ENCODE results near the gene PRX. TPM values are rescaled to one million over a fixed set of nuclear protein-coding genes. Genes with fewer than 3 reads are reported as not detected.

The PRX gene
- total and polyA plus RNA-seq, 3 donors from 2014 or later: 3.6 to 5.1 (median 4.9) TPM

DNA sequence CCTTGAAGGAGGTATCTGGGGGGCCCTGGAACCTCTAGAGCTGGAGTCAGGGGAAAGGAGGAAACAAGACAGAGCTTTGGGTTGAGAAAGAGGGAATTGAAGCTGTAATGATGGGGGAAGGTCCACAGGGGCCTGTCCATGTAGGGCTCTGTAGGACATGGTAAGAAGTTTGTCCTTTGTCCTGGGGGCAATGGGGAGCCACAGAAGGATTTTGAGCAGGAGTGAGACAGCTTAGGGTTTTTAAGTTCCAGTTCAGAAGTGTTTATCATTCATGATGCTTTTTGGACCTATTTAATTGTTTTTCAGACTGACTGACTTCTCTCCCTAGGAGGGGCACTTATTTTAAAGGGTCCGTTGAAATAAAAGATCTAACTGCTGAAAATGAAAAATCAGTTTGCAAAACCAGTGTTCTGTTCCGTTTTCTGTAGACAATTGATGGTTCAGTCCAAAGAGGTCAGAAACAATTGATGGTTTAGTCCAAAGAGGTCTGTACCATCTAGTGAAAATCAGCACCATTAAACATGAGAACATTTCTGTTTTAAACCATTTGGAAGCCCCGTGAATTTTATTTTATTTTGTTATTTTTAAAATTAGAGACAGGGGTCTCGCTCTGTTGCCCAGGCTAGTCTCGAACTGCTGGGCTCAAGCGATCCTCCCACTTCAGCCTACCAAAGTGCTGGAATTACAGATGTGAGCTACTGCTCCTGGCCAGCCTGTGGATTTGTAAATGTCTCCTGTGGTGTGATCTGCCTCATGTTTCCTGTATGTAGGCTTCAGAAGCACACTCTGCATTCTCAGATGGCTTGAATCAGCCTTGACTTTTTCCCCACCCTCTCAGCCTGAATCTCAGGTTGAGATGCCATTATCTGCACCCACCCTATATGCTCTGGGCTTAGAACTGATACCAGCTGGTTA lies 56.2 kb downstream of the PRX start:
- intact Hi-C loops (cut with DNase I; ENCODE audit: low total_unique reads): no loop called here
- no peak for TF ChIP-seq POLR2A (IDR thresholded peaks at IDR 0.05)
- TF ChIP-seq, protein P1, sequence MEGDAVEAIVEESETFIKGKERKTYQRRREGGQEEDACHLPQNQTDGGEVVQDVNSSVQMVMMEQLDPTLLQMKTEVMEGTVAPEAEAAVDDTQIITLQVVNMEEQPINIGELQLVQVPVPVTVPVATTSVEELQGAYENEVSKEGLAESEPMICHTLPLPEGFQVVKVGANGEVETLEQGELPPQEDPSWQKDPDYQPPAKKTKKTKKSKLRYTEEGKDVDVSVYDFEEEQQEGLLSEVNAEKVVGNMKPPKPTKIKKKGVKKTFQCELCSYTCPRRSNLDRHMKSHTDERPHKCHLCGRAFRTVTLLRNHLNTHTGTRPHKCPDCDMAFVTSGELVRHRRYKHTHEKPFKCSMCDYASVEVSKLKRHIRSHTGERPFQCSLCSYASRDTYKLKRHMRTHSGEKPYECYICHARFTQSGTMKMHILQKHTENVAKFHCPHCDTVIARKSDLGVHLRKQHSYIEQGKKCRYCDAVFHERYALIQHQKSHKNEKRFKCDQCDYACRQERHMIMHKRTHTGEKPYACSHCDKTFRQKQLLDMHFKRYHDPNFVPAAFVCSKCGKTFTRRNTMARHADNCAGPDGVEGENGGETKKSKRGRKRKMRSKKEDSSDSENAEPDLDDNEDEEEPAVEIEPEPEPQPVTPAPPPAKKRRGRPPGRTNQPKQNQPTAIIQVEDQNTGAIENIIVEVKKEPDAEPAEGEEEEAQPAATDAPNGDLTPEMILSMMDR (IDR thresholded peaks at IDR 0.05): no peak
- no peaks in the 10 kb centered on the region for H3K4me1 ChIP-seq
- H3K36me3 ChIP-seq (ENCODE audit: low read depth, missing control alignments): no peaks in the 10 kb centered on the region
- 86 to 90% methylated on average over 6 of the region's 6 CpGs for WGBS, 2 donors
- no peaks in the 10 kb centered on the region for H3K9me3 ChIP-seq
- no peaks in the 10 kb centered on the region for H3K27me3 ChIP-seq
- no peak overlapping the region for H3K4me3 ChIP-seq
- no peak for DNase-seq
- H3K27ac ChIP-seq: no peak overlapping the region

GRCh38 chr19:40355975-40356680 lies 57.0 kb downstream of the PRX start:
- H3K27me3 ChIP-seq: no peaks in the 10 kb centered on the region
- H3K4me3 ChIP-seq: no peak overlapping the region
- no peak for DNase-seq
- H3K4me1 ChIP-seq: no peaks in the 10 kb centered on the region
- no peaks in the 10 kb centered on the region for H3K36me3 ChIP-seq (ENCODE audit: low read depth, missing control alignments)
- no peak overlapping the region for H3K27ac ChIP-seq
- no peak for TF ChIP-seq POLR2A (IDR thresholded peaks at IDR 0.05)
- 78 to 86% methylated on average over 9 of the region's 9 CpGs for WGBS, 2 donors
- no peaks in the 10 kb centered on the region for H3K9me3 ChIP-seq
- intact Hi-C loops (cut with DNase I; ENCODE audit: low total_unique reads): no loop called here

DNA sequence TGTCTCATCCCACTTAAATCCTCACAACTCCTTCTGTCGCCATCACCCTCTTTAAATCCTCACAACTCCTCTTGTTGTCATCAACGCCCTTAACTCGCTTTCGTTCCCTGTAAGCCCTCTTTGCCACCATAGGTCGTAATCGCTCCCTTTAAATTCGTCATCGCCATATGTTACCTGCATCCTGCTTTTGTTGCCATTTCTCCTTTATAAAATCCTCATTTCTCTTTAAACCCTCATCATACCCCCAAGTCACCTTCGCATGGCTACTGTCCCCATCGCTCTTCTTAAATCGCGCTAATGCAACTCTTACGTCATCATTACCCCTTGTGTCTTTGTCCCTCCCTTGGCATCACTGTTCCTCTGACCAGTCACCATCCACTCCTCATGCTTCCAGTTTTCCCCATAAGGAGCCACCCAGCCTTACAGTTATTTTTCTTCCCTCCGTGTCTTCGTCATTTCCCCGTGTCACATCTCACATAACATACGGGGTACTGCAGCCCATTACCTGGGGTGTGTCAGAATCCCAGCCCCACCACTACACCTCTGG lies 64.1 kb downstream of the PRX start:
- H3K9me3 ChIP-seq: no peaks in the 10 kb centered on the region
- H3K27ac ChIP-seq: peak overlapping the region; percentile 10 to 81
- H3K27me3 ChIP-seq: no peaks in the 10 kb centered on the region
- intact Hi-C loops (cut with DNase I; ENCODE audit: low total_unique reads): no loop called here
- 10 to 12% methylated on average over 17 of the region's 17 CpGs for WGBS, 2 donors
- peaks cover 6% of the 10 kb centered on the region for H3K4me1 ChIP-seq
- no peaks in the 10 kb centered on the region for H3K36me3 ChIP-seq (ENCODE audit: low read depth, missing control alignments)
- TF ChIP-seq POLR2A (IDR thresholded peaks at IDR 0.05): no peak
- TF ChIP-seq, protein P1 (IDR thresholded peaks at IDR 0.05): no peak
- no peak for DNase-seq
- H3K4me3 ChIP-seq: peak overlapping the region; percentile 74 to 76

GRCh38 chr19:40348125-40348913 lies 64.9 kb downstream of the PRX start, which contains the start of the genes C19orf47 and PLD3:
Gene C19orf47, minus strand, starts transcription at chr19:40348397. Its CDS starts 6,540 bp downstream, at chr19:40341857.
Gene PLD3, plus strand, starts transcription at chr19:40348695. Its CDS starts 17,789 bp downstream, at chr19:40366484.
- H3K27ac ChIP-seq: peak within 1 kb of the TSS; percentile 61 to 81
- no peaks in the 10 kb centered on the region for H3K27me3 ChIP-seq
- no peaks in the 10 kb centered on the region for H3K9me3 ChIP-seq
- DNase-seq: peak; percentile 100
- no peaks in the 10 kb centered on the region for H3K36me3 ChIP-seq (ENCODE audit: low read depth, missing control alignments)
- peak; percentile 18 for TF ChIP-seq POLR2A (IDR thresholded peaks at IDR 0.05)
- TF ChIP-seq, protein P1 (IDR thresholded peaks at IDR 0.05): peak in 2 of 3 experiments; percentile 12 to 44
- H3K4me1 ChIP-seq: peaks cover 6% of the 10 kb centered on the region
- intact Hi-C loops (cut with DNase I; ENCODE audit: low total_unique reads): no loop called here
- H3K4me3 ChIP-seq: peak within 1 kb of the TSS; percentile 74 to 76
- 1% methylated on average over 25 to 59 of the region's 77 CpGs for WGBS, 2 donors
